ENCODE results near the gene MAK. TPM values are rescaled to one million over a fixed set of nuclear protein-coding genes. Genes with fewer than 3 reads are reported as not detected.

The MAK gene
- polyA plus RNA-seq, 1 donor from 2014 or later = not detected

Small RNA genes lying within 50 kb of the gene (small RNA-seq; reads per million reads assigned to genes)
- 0 reads per million in 3 experiments for gene RNA5SP203

Other genes with a start within 250 kb of the MAK start
- 5.7 and 9.4 TPM in 2 replicates for gene C6orf52, start 143.9 kb downstream of the MAK start, polyA plus RNA-seq
- 30.4 and 33.1 TPM in 2 replicates for gene PAK1IP1, start 143.6 kb downstream of the MAK start, polyA plus RNA-seq
- 106 and 124 TPM in 2 replicates for gene TMEM14C, start 115.5 kb downstream of the MAK start, polyA plus RNA-seq
- 149 and 182 TPM in 2 replicates for gene TMEM14B, start 90.7 kb downstream of the MAK start, polyA plus RNA-seq
- not detected in 2 replicates for gene GCM2, start 43.5 kb upstream of the MAK start, polyA plus RNA-seq
- 9.2 and 9.4 TPM in 2 replicates for gene SYCP2L, start 48.5 kb upstream of the MAK start, polyA plus RNA-seq
- gene ELOVL2, start 205.8 kb upstream of the MAK start, polyA plus RNA-seq = 4.3 and 5.4 TPM in 2 replicates